Right atrium auricular region (tissue), 2 donors: ENCODE measurements around the gene SURF4. TPM values are rescaled to one million over a fixed set of nuclear protein-coding genes. Genes with fewer than 3 reads are reported as not detected.

ENCODE experiments used
- DNase-seq: peaks from one replicate; pipeline ENCODE4 v3.0.0-alpha.2; 2019; ENCODE audit warnings: low spot score
- H3K27ac ChIP-seq, 2 donors: fragments of 200-600 bp; sonication (generic); 1 replicate in 1 of 2; 2 replicates in 1 of 2; pipeline ENCODE4 v1.5.1; 2016 to 2019
- H3K27me3 ChIP-seq, 2 donors: fragments of 200-600 bp; sonication (generic); one replicate each; pipeline versions ENCODE4 v1.5.1 to v1.6.0; 2017 to 2019
- H3K36me3 ChIP-seq: fragments of 200-600 bp; sonication (generic); one replicate; pipeline ENCODE4 v1.5.1; 2016
- H3K4me1 ChIP-seq, 2 donors: fragments of 200-600 bp; sonication (generic); one replicate each; pipeline versions ENCODE4 v1.5.1 to v1.6.0; 2017 to 2019
- H3K4me3 ChIP-seq, 2 donors: fragments of 200-600 bp; sonication (generic); 1 replicate in 1 of 2; 2 replicates in 1 of 2; pipeline ENCODE4 v1.5.1; 2017 to 2019; ENCODE audit warnings: mild to moderate bottlenecking in 1 of 2, moderate library complexity in 1 of 2
- H3K9me3 ChIP-seq, 2 donors: fragments of 200-600 bp; sonication (generic); one replicate each; pipeline ENCODE4 v1.5.1; 2019
- CTCF ChIP-seq, 2 donors: fragments of 200-600 bp; sonication (generic); IDR thresholded peaks; one replicate each; pipeline ENCODE4 v1.5.1; 2019; ENCODE audit warnings: antibody characterized with exemption in 2 of 2
- total RNA-seq, 2 donors: library from RNA; depleted of rRNA; stranded (reverse); fragments of >200 nt; gene quantifications; one replicate each; pipeline ENCODE4 v1.1.0, GENCODE V29; 2016

Gene SURF4
- total RNA-seq, 2 donors from 2014 or later = 96.0 to 124 TPM

DNA sequence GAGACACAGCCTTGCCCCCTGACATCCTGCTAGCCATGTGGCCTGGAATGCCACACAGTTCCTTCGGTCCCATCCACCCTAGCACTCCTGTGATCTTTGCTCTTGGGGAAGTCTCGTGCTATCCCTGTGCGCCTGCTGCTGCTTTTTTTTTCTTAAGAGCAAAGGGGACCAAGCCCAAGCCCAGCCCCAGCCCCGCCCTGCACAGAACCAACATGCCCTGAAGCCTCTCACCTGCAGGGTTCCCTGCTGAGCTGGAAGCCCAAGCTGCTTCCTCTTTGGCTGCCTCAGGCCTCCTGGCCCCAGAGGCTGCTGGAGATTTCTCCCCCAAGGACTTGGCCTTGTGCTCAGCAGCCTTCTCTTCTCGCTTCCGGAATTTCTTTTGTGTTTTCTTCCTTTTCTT, 41.7 kb downstream of the SURF4 start:
- Histone ChIP-seq H3K36me3 (peaks cover 44% of the 10 kb centered on the region), H3K4me1 (peaks cover 0 to 32% of the 10 kb centered on the region in 2 donors), H3K4me3 (no peak overlapping the region), H3K27me3 (no peaks in the 10 kb centered on the region), H3K27ac (no peak overlapping the region), H3K9me3 (no peaks in the 10 kb centered on the region)
- TF ChIP-seq CTCF (IDR thresholded peaks at IDR 0.05) = no peak
- no peak for DNase-seq

DNA sequence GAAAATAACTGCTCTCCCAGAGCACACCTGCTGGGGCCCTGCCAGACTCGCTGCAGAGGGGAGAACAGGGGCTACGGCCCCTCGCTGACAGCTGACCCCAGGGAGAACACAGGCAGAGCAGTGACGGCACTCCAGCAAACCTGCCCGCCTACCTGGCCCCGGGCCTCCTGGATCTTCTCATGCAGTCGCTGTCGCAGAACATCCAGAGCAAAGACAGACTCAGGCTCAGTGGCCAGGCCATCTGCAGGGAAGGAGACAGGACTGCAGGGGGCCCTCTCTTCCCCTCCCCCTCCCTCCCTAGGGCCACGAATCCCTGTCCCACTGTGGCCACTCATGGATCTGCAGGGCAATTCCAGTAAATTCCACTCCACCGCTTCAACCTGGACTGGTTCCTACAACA, 42.3 kb downstream of the SURF4 start:
- H3K27me3 ChIP-seq = no peaks in the 10 kb centered on the region
- TF ChIP-seq CTCF (IDR thresholded peaks at IDR 0.05) = no peak
- no peak overlapping the region for H3K27ac ChIP-seq
- no peaks in the 10 kb centered on the region for H3K9me3 ChIP-seq
- H3K4me3 ChIP-seq = no peak overlapping the region
- H3K4me1 ChIP-seq = peaks cover 0 to 32% of the 10 kb centered on the region in 2 donors
- DNase-seq = no peak
- peaks cover 44% of the 10 kb centered on the region for H3K36me3 ChIP-seq

- peaks cover 44% of the 10 kb centered on the region for H3K36me3 ChIP-seq
- H3K4me1 ChIP-seq = peaks cover 0 to 32% of the 10 kb centered on the region in 2 donors
- H3K27ac ChIP-seq = no peak overlapping the region
- no peak for DNase-seq
- no peaks in the 10 kb centered on the region for H3K9me3 ChIP-seq
- H3K4me3 ChIP-seq = no peak overlapping the region
- TF ChIP-seq CTCF (IDR thresholded peaks at IDR 0.05) = no peak
- no peaks in the 10 kb centered on the region for H3K27me3 ChIP-seq
Measured at GRCh38 chr9:133333011-133333410, 42.8 kb downstream of the SURF4 start.

DNA sequence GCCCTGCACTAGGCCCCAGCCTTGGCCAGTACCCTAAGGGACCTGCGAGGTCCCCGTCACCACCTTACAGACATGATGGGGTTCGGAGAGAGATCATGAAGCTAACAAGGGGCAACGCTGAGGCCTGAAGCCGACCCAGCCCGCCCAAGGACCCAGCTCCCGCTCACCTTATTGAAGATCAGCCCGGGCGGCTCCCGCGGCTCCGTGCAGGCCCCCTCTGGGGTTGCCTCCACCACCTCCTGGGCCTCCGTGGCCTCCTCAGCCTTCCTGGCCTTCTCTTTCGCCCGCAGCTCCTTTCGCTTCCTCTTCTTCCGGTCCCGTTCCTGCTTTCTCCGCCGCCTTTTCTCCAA, 43.5 kb downstream of the SURF4 start:
- Histone ChIP-seq H3K4me3 (no peak overlapping the region), H3K36me3 (peaks cover 44% of the 10 kb centered on the region), H3K27ac (no peak overlapping the region), H3K27me3 (no peaks in the 10 kb centered on the region), H3K4me1 (peaks cover 0 to 32% of the 10 kb centered on the region in 2 donors), H3K9me3 (no peaks in the 10 kb centered on the region)
- no peak for DNase-seq
- TF ChIP-seq CTCF (IDR thresholded peaks at IDR 0.05) = no peak

DNA sequence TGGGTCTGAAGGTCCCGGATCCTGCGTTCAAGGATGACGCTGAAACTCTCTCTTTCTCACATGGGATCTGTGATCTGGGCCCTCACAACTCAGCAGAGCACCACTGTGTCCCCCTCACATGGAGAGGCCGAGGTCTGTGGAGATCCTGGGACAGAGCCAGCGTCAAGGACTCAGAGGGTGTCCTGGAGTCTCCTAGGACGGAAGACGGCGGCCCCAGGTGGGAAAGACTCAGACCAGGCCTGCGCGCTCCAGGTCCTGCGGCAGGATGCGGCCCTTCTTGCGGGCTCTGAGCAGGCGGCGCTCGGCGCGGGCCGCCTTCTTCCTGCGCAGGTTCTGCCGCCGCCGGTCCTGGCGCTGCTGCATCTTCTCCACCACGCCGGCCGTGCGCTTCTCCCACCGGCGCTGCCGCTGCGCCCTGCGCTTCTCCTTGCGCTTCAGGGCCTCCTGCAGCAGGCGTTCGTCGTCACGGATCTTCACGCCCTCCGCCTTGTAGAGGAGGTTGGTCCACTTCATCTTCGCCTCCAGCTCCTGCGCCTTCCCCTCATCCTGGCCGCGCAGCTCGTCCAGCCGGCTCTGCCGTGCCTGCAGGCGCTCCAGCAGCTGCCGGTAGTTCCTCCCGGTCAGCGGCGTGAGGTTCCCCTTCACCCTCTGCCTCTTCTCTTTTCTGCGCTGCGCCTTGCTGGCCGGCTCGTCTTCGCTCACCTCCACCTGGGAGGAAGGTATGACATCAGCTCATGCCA, 44.0 kb downstream of the SURF4 start:
- Histone ChIP-seq H3K27me3 (no peaks in the 10 kb centered on the region), H3K4me1 (peaks cover 0 to 29% of the 10 kb centered on the region in 2 donors), H3K36me3 (peaks cover 44% of the 10 kb centered on the region), H3K27ac (no peak overlapping the region), H3K9me3 (no peaks in the 10 kb centered on the region), H3K4me3 (no peak overlapping the region)
- no peak for TF ChIP-seq CTCF (IDR thresholded peaks at IDR 0.05)
- no peak for DNase-seq

- TF ChIP-seq CTCF (IDR thresholded peaks at IDR 0.05) = no peak
- no peak overlapping the region for H3K27ac ChIP-seq
- no peaks in the 10 kb centered on the region for H3K27me3 ChIP-seq
- DNase-seq = no peak
- H3K36me3 ChIP-seq = peaks cover 44% of the 10 kb centered on the region
- H3K4me1 ChIP-seq = peaks cover 0 to 23% of the 10 kb centered on the region in 2 donors
- H3K9me3 ChIP-seq = no peaks in the 10 kb centered on the region
- no peak overlapping the region for H3K4me3 ChIP-seq
Measured at GRCh38 chr9:133331221-133331620, 44.6 kb downstream of the SURF4 start.
